ENCODE results near the gene PDE4D. TPM values are rescaled to one million over a fixed set of nuclear protein-coding genes. Genes with fewer than 3 reads are reported as not detected.

PDE4D gene
- total RNA-seq, 1 donor from 2014 or later = 7.6 TPM

- Mint-ChIP-seq H3K4me3 (ENCODE audit: low read depth) (no peak overlapping the region), H3K36me3 (ENCODE audit: insufficient read depth) (peaks cover 2% of the 10 kb centered on the region), H3K9me3 (ENCODE audit: low read depth) (peaks cover 7% of the 10 kb centered on the region), H3K27ac (no peak overlapping the region), H3K27me3 (peaks cover 3% of the 10 kb centered on the region), H3K4me1 (ENCODE audit: low read depth) (no peaks in the 10 kb centered on the region)
- no peak for DNase-seq (ENCODE audit: low spot score, unreplicated experiment)
- no peak for TF ChIP-seq CTCF (IDR thresholded peaks at IDR 0.05; ENCODE audit: unreplicated experiment)
Measured at GRCh38 chr5:59713498-59713844, 180.1 kb downstream of the PDE4D start.

- no peaks in the 10 kb centered on the region for H3K4me1 Mint-ChIP-seq (ENCODE audit: low read depth)
- no peak overlapping the region for H3K4me3 Mint-ChIP-seq (ENCODE audit: low read depth)
- TF ChIP-seq CTCF (IDR thresholded peaks at IDR 0.05; ENCODE audit: unreplicated experiment) = no peak
- no peak for DNase-seq (ENCODE audit: low spot score, unreplicated experiment)
- H3K27ac Mint-ChIP-seq = no peak overlapping the region
- H3K9me3 Mint-ChIP-seq (ENCODE audit: low read depth) = peaks cover 7% of the 10 kb centered on the region
- H3K27me3 Mint-ChIP-seq = peaks cover 3% of the 10 kb centered on the region
- H3K36me3 Mint-ChIP-seq (ENCODE audit: insufficient read depth) = peaks cover 2% of the 10 kb centered on the region
Measured at GRCh38 chr5:59712836-59713497, 180.6 kb downstream of the PDE4D start.

- H3K27ac Mint-ChIP-seq = no peak overlapping the region
- H3K4me1 Mint-ChIP-seq (ENCODE audit: low read depth) = no peaks in the 10 kb centered on the region
- H3K9me3 Mint-ChIP-seq (ENCODE audit: low read depth) = peaks cover 7% of the 10 kb centered on the region
- H3K27me3 Mint-ChIP-seq = peaks cover 3% of the 10 kb centered on the region
- no peak for TF ChIP-seq CTCF (IDR thresholded peaks at IDR 0.05; ENCODE audit: unreplicated experiment)
- no peak for DNase-seq (ENCODE audit: low spot score, unreplicated experiment)
- H3K36me3 Mint-ChIP-seq (ENCODE audit: insufficient read depth) = peaks cover 2% of the 10 kb centered on the region
- no peak overlapping the region for H3K4me3 Mint-ChIP-seq (ENCODE audit: low read depth)
Measured at GRCh38 chr5:59711310-59711709, 182.2 kb downstream of the PDE4D start.

GRCh38 chr5:59709846-59710245, 183.7 kb downstream of the PDE4D start:
- peaks cover 3% of the 10 kb centered on the region for H3K27me3 Mint-ChIP-seq
- no peak overlapping the region for H3K27ac Mint-ChIP-seq
- H3K36me3 Mint-ChIP-seq (ENCODE audit: insufficient read depth) = peaks cover 2% of the 10 kb centered on the region
- no peak overlapping the region for H3K4me3 Mint-ChIP-seq (ENCODE audit: low read depth)
- no peak for DNase-seq (ENCODE audit: low spot score, unreplicated experiment)
- no peak for TF ChIP-seq CTCF (IDR thresholded peaks at IDR 0.05; ENCODE audit: unreplicated experiment)
- no peaks in the 10 kb centered on the region for H3K4me1 Mint-ChIP-seq (ENCODE audit: low read depth)
- H3K9me3 Mint-ChIP-seq (ENCODE audit: low read depth) = peaks cover 7% of the 10 kb centered on the region

GRCh38 chr5:59709346-59709821, 184.1 kb downstream of the PDE4D start:
- Mint-ChIP-seq H3K4me3 (ENCODE audit: low read depth) (no peak overlapping the region), H3K4me1 (ENCODE audit: low read depth) (no peaks in the 10 kb centered on the region), H3K27ac (no peak overlapping the region), H3K27me3 (peaks cover 3% of the 10 kb centered on the region), H3K36me3 (ENCODE audit: insufficient read depth) (peaks cover 2% of the 10 kb centered on the region), H3K9me3 (ENCODE audit: low read depth) (peaks cover 7% of the 10 kb centered on the region)
- no peak for TF ChIP-seq CTCF (IDR thresholded peaks at IDR 0.05; ENCODE audit: unreplicated experiment)
- no peak for DNase-seq (ENCODE audit: low spot score, unreplicated experiment)

All from progenitor cell of endocrine pancreas (in vitro differentiated cells).